ENCODE data around the gene IL24.
A peak's percentile ranks its signal among the peaks of the same experiment; 100 is the strongest.
"Not testable (repeated sequence)": the region's sequence is repeated elsewhere in the genome, so short reads cannot be mapped to it uniquely, and the experiment has no call there.

IL24 gene

GRCh38 chr1:206905295-206906164, 8.3 kb downstream of the IL24 start:
- no peak for DNase-seq

GRCh38 chr1:206907304-206907991, 10.2 kb downstream of the IL24 start:
- no peak for DNase-seq

GRCh38 chr1:206908038-206908437, 10.8 kb downstream of the IL24 start:
- no peak for DNase-seq

DNA sequence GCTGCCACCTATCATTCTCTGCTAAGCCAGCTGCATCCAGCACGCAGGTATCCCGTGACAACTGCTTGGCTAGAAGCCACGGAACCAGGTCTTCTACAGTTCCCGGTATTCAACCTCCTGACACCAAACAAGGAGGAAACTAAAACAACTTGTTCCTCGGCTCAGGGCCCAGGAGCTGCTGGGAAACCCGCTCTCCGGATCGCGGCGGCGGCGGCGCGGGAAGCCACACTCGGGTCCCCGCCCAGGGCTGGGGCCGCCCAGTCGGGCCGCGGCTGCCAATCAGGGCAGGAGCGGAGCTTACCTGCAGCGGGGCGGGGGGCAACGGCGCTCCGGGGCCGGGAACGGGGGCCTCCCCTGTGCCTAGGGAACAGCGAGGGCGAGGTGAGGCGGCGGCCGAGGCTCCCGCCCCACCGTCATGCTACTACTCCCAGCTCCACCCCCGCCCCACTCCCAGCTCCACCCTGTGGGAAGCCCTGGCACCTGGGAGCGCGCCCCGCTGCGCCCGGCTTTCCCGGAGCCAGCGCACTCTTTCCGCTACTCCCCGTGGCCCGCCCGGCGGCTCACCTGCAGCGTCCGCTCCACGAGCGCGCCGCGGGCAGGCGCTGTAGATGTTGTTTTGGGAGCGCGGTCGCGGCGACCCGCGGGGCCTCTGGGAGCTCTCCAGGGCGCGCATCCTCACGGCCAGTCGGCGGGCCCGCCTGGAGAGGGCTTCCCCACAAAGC, 12.1 kb downstream of the IL24 start:
- DNase-seq: no peak

DNA sequence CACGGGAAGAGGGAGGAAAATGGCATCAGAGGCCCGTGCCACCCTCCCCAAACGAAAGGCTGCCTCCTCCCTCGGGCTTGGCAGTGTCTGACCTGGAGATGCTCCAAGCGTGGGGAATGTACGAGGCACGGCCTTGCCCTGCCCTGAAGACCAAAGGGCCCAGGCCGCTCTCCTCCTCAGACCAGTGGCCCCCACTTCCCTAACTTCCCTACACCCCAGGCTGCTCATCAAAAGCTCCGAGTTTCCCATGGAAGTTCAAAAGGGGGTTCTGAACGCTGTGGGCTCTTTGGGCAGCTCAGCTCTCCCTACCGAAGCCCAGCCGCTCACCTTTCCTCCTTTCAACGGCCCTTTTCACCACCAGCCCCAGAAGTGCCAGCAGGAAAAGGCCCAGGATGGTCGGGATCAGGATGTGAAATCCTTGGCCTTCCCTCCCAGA, 12.7 kb downstream of the IL24 start:
- no peak for DNase-seq

DNA sequence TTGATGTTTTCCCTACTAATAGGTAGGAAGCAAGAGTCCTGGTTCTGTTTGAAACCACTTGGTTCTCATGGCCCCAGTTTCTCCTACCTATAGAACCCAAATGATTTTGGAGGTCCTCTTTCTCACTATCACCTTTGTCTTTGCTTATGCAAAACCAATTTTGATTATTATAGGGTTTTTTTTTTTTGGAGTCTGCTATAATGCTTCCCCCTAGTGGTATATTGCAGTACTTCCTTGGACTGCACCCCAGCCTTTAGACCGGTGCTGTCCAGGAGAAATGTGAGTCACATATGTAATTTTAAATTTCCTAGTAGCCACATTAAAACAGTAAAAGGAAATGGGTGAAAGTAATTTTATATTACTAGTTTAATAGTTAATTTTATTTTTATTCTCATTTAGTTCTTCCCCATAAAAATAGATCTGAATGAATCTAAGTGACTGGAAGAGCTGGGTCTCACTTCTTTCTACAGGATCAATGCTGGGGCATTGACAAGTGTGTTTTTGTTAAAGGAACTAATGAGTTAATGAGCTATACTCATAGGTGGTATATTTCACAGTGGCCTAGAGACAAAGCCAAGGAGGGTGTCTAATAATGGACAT, 13.9 kb downstream of the IL24 start:
- DNase-seq: peak; percentile 44 to 74

DNA sequence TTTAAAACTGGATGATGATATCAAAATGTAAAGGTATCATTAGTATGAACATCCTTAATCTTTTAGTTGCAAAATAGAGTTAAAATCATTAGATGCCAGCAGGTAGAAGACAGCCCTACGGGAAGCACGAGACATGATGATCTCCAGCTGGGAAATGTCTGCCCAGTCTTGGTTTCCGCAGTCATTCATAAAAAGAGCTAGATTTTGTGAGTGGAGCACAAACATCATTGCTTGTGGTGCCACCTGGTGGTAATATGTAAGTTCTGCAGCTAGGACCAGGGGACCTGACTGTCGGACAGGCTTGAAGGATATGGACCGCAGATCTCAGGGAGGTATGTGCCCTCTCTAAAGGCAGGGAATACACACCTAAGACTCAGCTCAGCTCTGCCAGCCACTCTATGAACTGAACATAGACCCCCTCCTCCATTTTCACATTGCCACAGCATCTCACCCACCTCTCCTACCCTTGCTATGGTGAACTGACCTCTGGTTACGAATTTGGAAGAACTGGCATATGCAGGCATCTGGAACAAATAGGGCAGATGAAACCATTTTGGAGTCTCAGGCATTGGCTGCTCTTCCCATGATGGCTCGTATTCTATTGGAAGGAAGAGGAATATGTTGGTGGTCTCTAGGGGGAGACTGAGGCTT, 15.3 kb downstream of the IL24 start:
- DNase-seq: peak; percentile 62 to 93

DNA sequence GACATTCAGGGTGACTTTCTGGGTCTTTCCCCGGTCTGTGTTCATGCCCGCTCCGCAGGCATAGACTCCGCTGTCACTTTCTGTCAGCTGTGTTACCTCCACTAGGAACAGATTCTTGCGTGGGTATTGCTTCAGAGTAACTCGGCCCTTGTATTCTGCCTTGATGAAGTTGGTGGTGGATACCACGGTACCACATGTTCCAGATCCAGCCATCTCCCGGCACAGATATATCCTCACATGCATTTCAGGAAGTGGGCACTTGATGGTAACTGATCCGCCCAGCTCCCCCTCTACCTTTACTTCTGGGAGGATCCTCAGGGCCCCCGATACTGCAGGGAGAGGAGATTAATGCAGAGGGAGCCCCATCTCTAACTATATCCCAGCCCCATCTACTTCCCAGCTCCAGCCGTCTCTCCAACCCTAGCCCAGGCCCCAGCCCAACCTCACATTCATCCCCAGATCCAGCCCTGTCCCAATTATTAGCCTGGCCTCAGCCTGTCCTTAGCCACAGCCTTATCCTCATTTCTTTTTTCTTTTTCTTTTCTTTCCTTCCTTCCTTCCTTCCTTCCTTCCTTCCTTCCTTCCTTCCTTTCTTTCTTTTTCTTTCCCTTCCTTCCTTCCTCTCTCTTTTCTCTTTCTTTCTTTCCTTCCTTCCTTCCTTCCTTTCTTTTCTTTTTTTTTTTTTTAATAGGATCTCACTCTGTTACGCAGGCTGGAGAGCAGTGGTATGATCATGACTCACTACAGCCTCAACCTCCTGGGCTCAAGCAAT, 16.7 kb downstream of the IL24 start:
- no peak for DNase-seq

DNA sequence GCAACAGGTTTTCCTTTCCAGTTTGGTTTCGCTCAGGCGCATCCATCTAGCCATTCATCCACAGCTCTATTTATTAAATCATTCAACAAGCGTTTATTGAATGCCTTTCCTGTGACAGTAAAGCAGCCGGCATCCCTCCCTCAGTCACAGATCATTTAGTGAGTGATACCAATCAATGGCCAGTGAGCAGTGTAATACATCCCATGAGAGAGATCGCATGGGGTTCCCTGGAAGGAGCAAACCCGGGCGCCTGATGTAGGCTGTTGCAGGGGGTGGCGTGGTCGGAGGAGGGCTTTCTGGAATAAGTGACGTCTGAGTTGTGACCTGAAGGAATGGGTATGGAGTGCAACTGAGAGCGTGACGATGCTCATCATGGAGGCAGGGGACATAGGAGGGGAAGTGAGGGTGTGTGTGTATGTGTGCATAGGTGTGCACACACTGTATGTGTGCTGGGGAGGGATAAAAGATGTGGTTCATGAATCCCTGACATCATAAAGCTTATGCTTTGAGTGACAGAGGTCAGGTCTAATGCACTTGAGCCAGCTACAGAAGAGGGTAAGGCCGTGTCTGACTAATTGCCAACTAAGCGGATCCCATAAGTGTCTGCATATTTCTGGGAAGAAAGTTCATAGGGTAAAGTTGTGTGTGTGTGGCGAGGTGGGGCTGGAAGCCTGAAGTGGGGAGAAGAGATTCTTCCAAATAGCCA, 17.9 kb downstream of the IL24 start:
- DNase-seq: no peak

GRCh38 chr1:206916000-206916709, 18.9 kb downstream of the IL24 start:
- DNase-seq: no peak

GRCh38 chr1:206918076-206918475, 20.8 kb downstream of the IL24 start:
- DNase-seq: no peak

- DNase-seq: peak; percentile 74 to 88
These were observed 24.6 kb downstream of the IL24 start, which contains the start of gene FCMR for GRCh38 chr1:206921772-206922265. Gene FCMR, minus strand, starts transcription at chr1:206921941. Its CDS starts 87 bp downstream, at chr1:206921854.

DNA sequence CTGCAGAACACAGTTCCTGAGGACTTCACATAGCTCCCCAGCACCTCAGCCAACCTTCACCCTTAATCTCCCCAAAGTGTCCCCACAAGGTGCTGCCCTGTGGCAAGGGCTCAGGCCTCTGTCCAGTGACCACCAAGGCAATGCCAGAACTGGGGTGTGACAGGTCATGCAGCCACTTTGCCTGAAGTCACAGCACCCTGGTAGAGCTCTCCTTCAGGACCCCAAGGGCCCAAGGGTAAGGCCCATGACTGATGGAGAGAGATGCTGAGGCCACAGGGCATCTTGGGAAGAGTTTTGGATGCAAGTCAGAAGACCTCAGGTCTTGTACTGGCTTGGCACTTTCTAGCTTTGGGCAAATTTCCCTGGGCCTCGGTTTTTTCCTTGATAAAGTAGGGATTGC, 25.3 kb downstream of the IL24 start:
- no peak for DNase-seq

DNA sequence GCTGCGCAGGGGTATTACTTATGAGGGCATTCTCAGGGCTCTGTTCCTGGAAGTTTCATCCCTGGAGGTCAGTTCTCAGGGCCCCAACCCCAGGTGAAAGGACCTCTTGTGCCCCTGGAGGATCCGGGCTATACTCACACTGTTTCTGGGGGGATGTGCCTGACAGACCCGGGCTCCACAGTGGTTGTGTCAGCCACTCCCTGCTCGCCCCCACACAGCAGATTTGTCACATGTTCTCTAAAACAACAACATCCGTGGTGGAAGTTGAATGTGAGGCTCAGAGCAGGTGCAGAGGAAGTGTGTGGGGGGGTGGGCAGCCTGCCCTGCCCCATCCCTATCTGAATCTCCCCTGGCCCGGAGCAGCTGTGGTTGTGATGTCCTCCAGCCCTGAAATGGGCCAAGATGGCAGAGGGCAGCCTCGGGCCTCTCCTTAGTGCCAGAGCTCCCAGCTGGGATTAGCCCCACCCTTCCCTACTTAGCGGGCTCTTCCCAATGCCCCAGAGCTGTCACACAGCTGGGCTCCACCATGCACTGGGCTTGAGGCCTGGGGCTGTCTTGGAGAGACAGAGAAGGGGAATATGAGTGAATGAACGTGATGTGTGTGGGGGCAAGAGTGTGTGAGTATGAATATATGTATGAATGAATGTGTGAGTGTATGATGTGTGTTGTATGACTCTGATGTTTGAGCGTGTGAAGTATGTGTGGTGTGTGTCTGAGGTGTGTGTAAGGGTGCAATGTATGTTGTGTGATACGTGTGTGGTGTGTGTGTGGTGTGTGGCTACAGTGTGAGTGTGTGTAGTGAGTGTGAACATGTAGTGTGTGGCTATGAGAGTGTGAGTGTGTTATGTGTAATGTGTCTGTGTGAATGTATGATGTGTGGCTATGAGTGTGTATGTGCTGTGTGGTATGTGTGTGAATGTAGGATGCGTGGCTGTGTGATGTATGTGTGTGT, 26.0 kb downstream of the IL24 start:
- DNase-seq: peak in 1 of 2 donors; percentile 53

GRCh38 chr1:206923961-206924557, 26.8 kb downstream of the IL24 start:
- DNase-seq: not testable (repeated sequence)

GRCh38 chr1:206924592-206925105, 27.4 kb downstream of the IL24 start:
- DNase-seq: peak in 1 of 2 donors; percentile 48

DNA sequence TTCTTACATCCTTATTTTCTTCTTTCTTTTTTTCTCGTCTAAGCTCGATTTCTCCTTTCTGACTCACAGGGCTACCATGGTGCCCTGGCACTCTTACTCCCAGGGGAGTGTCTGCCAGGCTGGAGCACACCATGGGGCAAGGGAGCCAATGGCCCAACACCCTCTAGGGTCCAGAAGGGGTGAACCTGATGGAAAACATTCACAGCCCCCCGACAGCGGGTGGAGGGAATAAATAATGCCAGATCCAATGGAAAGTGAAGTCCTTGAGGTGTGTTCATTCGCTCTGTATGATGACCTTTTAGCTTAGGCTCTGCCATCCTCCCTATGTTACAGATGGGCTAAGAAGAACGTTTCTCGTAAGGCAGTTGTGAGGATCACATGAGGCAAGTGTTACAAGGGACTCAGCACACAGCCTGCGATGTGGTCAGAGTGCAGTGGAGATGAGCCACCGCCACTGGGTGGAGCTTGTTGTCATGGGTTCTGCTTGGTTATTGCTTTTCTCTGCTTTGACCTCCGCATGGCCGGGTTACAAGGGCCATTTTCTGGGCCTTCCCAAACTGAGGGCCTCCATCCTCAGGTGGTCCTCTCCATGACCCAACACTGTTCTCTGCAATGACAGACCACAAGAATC, 28.0 kb downstream of the IL24 start:
- DNase-seq: peak; percentile 82 to 94

DNA sequence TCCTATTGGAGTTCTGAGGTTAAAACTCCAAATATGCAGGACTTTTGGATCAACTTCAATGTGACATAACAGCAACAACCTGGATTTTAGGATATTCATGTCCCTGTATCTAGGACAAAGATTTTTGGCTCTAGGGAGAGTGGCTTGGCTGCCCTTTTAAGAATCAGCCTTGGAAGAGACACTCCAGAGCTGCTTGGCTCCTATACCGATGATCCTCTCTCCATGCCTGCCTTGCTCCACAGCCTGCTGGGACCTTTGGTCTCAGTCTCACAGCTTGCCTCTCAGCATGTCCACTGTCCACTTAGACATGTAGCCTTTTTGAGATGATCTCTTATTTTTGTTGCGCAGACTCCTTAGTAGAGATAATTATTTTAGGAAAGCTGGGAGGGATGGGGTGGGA, 29.0 kb downstream of the IL24 start:
- DNase-seq: no peak
